GM18873 (cell line): ENCODE measurements around the gene ATF1.
"Not testable (repeated sequence)": the region's sequence is repeated elsewhere in the genome, so short reads cannot be mapped to it uniquely, and the experiment has no call there.

Experiments
- ATAC-seq: cut with Tn5 transposase; IDR thresholded peaks from one replicate; pipeline ENCODE4 v1.9.1; 2021; ENCODE audit warnings: mild to moderate bottlenecking, moderate library complexity, moderate number of reproducible peaks; ENCODE audit not compliant: unreplicated experiment, low FRiP score

ATF1 gene

GRCh38 chr12:50751948-50752721 lies 11.8 kb upstream of the ATF1 start:
- no peak for ATAC-seq

DNA sequence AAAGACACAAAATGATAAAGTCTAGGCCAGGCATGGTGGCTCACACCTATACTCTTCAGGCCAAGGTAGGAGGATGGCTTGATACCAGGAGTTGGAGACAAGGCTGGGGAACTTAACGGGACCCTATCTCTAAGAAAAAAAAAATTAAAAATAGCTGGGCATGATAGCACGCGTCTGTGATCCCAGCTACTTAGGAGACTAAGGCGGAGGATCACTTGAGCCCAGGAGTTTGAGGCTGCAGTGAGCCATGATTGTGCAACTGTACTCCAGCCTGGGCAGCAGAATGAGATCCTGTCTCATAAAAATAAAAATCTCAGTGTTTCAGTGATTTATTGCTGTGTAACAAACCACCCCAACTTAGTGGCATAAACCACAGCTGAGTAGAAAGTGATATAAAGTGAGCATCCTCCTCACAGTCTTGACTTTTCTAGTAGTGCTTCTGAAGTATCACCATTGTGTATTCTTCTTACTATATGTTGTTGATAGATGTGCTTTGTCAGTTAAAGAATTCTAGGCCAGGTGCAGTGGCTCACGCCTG lies 10.6 kb upstream of the ATF1 start:
- ATAC-seq, result no peak

GRCh38 chr12:50764286-50765094 lies 589 bp downstream of the ATF1 start:
- ATAC-seq, result peak; percentile 26

GRCh38 chr12:50765095-50765911 lies 1.4 kb downstream of the ATF1 start:
- no peak for ATAC-seq

DNA sequence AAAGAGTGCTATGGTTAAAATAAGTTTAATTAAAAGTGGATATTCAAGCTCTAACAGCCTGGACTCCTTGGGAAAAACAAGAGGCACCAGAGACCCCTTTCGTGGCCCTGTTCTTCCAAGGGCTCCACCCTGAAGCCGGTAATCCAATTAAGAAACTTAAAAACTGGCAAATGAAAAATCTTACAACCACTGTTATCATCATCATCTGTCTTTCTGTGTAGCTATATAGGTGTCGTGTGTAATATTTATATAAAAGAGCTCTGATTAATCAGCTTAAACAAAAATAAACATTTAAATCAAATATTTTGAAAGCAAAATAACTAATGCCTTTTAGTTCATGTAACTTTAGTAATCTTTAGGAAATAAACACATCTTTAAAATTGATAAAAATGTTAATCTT lies 4.5 kb downstream of the ATF1 start:
- ATAC-seq, result no peak

- not testable (repeated sequence) for ATAC-seq
Observed at GRCh38 chr12:50768813-50769212, 4.9 kb downstream of the ATF1 start.

GRCh38 chr12:50771409-50771808 lies 7.5 kb downstream of the ATF1 start:
- no peak for ATAC-seq

DNA sequence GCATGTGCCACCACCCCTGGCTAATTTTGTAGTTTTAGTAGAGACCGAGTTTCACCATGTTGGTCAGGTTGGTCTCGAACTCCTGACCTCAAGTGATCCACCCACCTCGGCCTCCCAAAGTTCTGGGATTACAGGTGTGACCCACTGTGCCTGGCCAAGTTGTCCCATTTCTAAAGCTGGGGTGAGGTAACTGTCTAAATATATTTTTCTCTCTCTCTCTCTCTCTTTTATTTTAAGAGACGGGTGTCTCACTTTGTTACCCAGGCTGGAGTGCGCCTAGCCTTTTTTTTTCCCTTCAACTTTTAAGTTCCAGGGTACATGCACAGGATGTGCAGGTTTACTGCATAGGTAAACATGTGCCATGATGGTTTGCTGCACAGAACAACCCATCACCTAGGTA lies 8.6 kb downstream of the ATF1 start:
- no peak for ATAC-seq

- ATAC-seq, result no peak
Observed at GRCh38 chr12:50772877-50773276, 9.0 kb downstream of the ATF1 start.

DNA sequence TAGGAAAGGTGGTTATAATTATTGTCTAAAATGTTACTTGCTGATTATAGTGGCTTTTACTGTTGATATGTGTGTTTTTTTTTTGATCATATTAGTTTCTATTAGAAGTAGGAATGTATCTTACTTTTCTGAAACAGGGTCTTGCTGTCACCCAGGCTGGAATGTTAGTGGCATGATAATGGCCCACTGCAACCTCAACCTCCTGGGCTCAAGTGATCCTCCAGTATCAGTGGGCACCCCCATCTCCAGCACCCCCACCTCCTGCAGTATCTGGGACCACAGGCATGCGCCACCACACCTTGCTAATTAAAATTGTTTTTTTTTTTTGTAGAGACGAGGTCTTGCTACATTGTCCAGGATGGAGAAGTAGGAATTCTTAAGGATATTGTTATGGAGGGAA lies 11.3 kb downstream of the ATF1 start:
- ATAC-seq, result no peak

DNA sequence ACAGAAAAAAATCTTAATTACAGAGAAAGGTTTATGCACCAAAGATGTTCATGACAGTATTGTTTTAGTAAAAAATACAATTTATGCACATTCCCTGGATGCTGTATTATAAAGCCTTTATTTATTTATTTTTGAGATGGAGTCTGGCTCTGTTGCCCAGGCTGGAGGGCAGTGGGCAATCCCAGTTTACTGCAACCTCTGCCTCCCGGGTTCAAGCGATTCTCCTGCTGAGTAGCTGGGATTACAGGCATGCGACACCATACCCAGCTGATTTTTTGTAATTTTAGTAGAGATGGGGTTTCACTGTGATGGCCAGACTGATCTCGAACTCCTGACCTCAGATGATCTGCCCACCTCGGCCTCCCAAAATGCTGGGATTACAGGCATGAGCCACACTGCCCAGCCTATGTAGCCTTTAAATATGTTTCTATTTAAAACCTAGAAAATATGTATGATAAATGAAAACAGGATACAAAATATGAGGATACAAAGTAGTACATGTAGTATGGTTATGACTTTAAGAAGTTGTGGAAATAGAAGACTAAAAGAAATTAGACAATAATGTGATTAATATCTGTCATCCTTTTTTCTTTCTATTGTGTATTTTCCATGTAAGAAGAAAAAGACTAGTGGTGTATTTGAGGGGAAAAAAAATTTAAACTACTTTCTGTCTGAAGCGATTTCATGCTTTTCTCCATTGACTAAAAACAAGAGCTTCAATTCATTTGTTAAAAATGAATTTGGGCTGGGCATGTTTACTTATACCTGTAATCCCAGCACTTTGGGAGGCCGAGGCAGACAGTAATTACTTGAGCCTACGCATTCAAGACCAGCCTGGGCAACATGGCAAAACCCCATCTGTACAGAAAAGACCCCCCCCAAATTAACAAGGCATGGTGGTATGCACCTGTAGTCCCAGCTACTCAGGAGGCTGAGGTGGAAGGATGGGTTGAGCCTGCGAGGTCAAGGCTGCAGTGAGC lies 13.1 kb downstream of the ATF1 start:
- no peak for ATAC-seq

DNA sequence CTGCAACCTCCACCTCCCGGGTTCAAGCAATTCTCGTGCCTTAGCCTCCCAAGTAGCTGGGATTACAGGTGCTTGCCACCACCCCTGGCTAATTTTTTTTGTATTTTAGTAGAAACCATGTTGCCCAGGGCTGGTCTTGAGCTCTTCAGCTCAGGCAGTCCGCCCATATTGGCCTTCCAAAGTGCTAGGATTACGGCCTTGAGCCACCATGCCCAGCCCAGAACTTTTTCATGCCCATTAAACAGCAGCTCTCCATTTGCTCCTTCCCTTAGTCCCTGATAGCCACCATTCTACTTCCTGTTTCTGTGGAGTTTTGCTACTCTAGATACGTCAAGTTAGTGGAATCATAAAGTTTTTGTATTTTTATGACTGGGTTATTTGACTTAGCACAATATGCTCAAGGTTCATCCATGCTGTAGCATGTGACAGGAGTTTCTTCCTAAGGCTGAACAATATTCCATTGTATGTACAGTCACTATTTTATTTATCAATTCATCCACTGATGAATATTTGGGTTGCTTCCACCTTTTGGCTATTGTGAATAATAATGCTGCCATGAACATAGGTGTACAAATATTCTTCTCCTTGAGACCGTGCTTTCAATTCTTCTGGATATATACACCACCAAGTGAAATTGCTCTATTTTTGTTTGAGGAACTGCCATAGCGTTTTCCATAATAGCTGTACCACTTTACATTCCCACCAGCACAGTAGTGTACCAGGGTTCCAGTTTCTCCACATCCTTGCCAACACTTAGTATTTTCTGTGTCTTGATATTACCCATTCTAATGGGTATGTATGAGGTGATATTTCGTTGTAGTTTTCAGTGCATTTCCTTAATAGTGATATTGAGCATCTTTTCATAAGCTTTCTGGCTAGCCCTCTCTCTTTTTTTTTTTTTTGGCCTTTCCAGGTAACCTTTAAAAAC lies 15.0 kb downstream of the ATF1 start:
- no peak for ATAC-seq

- ATAC-seq, result no peak
Observed at GRCh38 chr12:50780013-50780412, 16.1 kb downstream of the ATF1 start.

- no peak for ATAC-seq
Observed at GRCh38 chr12:50784501-50784900, 20.6 kb downstream of the ATF1 start.

GRCh38 chr12:50785406-50786001 lies 21.6 kb downstream of the ATF1 start:
- no peak for ATAC-seq

GRCh38 chr12:50786498-50787231 lies 22.8 kb downstream of the ATF1 start:
- ATAC-seq, result no peak

DNA sequence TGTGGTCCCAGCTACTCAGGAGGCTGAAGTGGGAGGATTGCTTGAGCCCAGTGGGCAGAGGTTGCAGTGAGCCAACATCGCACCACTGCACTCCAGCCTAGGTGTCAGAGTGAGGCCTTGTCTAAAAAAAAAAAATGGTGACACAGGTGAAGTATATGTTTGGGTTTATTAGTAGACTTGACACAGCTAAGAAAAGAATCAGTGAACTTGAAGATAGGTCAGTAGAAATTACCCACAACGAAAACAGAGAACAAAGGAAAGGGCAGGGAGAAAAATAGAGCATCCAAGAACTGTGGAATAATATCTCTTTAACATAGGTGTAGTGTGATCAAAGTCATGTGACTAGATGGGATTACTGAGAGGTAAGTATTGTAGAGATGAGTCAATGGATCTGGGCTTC lies 23.7 kb downstream of the ATF1 start:
- ATAC-seq, result no peak
